Stomach smooth muscle (tissue), 2 donors: ENCODE data around the gene USP50.

ENCODE experiments used
- H3K27ac ChIP-seq: one replicate; pipeline ENCODE4 v1.7.0; 2013; ENCODE audit warnings: mild to moderate bottlenecking, low read length, inconsistent platforms
- H3K27me3 ChIP-seq, 2 donors: one replicate each; pipeline ENCODE4 v1.7.0; 2013; ENCODE audit warnings: low read length in 2 of 2; ENCODE audit not compliant: insufficient read depth in 2 of 2, control insufficient read depth in 1 of 2
- H3K36me3 ChIP-seq, 2 donors: one replicate each; pipeline ENCODE4 v1.7.0; 2013; ENCODE audit warnings: low read length in 2 of 2; ENCODE audit not compliant: control insufficient read depth in 2 of 2, insufficient read depth in 2 of 2
- H3K4me1 ChIP-seq: one replicate; pipeline ENCODE4 v1.7.0; 2013; ENCODE audit warnings: low read length; ENCODE audit not compliant: control insufficient read depth, insufficient read depth
- H3K4me3 ChIP-seq, 2 donors: one replicate each; pipeline ENCODE4 v1.7.0; 2013; ENCODE audit warnings: low read length in 2 of 2
- H3K9ac ChIP-seq, 2 donors: one replicate each; pipeline ENCODE4 v1.7.0; 2013; ENCODE audit warnings: low read length in 2 of 2, mild to moderate bottlenecking in 1 of 2
- H3K9me3 ChIP-seq, 2 donors: one replicate each; pipeline ENCODE4 v1.7.0; 2013; ENCODE audit warnings: low read length in 2 of 2; ENCODE audit not compliant: control insufficient read depth in 2 of 2
- donor health status: healthy.
- donor health status: Pancreatic carcinoma.

Gene USP50

DNA sequence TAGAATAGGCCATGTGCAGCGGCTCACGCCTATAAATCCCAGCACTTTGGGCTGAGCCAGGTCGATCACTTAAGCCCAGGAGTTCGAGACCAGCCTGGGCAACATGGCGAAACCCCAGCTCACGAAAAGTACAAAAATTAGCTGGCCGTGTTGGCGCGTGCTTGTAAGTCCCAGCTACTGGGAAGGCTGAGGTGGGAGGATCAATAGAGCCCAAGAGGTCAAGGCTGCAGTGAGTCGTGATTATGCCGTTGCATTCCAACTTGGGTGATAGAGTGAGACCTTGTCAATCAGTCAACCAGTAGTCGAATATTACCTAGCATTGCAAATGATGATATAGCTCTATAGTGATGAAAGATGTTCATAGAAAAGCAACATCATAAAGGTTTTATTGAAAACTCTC lies 70.3 kb downstream of the USP50 start:
- Histone ChIP-seq H3K9me3 (no peaks in the 10 kb centered on the region), H3K4me1 (no peaks in the 10 kb centered on the region), H3K27me3 (no peaks in the 10 kb centered on the region), H3K36me3 (peaks cover 10 to 14% of the 10 kb centered on the region in 2 donors), H3K4me3 (no peak overlapping the region), H3K9ac (no peak overlapping the region), H3K27ac (no peak overlapping the region)

DNA sequence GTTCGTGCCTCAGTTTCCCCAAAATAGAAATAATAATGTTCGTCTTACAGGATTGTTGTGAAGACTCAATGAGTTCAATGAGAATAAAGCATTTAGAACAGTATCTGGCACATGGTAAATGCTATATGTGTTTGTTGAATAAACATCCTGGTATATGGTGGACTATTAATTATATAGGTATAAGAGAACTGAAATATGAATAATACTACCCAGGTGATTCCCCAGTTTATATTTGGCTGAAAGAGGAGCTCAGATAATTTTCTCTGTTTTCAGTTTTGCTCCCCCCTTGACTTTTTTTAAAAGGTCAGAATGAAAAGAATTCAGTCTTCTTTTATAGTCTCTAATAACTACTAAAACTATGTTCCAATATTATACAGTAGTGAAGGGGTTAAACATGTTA lies 75.4 kb downstream of the USP50 start:
- no peaks in the 10 kb centered on the region for H3K4me1 ChIP-seq
- H3K27ac ChIP-seq, result no peak overlapping the region
- no peaks in the 10 kb centered on the region for H3K9me3 ChIP-seq
- no peaks in the 10 kb centered on the region for H3K27me3 ChIP-seq
- no peak overlapping the region for H3K4me3 ChIP-seq
- H3K9ac ChIP-seq, result no peak overlapping the region
- peaks cover 10 to 15% of the 10 kb centered on the region in 2 donors for H3K36me3 ChIP-seq

DNA sequence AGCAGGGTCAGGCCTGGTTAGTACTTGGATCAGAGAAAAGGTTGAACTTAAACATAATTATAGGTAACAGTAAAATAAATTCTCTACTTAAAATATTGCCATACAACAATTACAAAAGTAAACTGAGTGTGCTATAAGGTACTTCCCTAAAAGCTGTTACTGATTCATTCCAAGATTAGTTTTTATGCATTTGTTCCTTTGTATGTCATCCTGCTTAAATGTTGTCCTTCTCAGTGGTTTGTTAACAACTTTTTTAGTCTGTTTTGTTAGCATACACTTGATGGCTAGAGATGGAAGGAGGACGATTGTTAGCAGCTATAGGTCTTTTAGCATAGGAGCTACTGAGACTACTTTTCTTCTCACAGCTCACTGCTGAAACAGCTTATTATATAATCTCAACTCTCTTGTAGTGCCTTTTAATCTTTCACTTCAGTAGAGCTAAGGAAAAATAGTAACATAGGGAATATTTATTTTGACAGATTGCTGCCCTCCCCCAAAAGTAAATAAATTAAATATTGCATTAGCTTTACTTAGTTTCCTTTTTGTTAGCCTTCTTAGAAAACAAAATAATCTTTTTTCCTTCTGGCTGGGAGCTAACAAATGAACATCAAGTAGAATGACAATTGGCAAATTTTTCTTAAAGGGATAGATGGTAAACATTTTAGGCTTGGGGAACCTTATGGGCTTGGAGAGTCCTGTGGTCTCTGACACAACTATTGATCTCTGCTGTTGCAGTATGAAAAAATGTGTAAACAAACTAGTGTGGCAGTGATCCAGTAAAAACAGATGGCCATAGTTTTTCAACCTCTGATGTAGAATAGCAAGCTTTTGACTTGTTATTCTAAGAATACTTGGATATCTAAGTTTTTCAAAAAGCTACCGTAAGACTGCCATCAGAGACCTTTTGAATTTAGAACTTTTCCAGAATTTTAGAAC lies 82.8 kb downstream of the USP50 start:
- H3K4me1 ChIP-seq, result no peaks in the 10 kb centered on the region
- H3K9ac ChIP-seq, result no peak overlapping the region
- peaks cover 8 to 12% of the 10 kb centered on the region in 2 donors for H3K36me3 ChIP-seq
- no peaks in the 10 kb centered on the region for H3K9me3 ChIP-seq
- no peak overlapping the region for H3K27ac ChIP-seq
- H3K4me3 ChIP-seq, result no peak overlapping the region
- H3K27me3 ChIP-seq, result no peaks in the 10 kb centered on the region

DNA sequence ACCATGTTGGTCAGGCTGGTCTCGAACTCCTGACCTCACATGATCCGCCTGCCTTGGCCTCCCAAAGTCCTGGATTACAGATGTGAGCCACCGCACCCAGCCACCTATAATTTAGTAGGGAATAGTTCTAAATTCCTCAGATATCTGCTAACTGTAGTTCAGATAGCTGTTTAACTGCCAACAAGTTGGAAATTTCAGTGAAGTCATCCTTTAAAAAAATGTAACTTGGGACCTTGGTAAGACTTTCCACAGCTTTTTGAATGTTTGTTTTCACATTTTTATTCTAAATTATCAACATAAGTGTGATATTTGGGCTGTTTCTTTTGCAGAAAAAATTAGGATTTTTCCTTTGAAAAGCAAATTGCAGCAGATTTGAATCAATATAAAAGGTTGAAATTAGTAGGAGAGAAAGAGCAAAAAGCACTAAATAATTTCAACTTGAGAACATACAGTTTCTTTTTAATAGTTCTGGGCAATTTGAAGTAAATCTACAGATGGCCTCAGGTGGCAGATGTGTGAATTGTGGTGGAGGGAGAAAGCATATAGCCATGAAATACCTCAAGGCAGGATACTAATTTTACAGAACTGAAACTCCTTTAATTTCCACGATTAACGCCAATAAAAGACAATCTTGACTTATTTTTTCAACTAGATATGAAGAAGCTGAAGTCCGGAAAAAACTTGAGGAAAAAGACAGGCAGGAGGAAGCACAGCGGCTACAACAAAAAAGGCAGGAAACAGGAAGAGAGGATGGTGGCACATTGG lies 87.9 kb downstream of the USP50 start:
- H3K36me3 ChIP-seq, result peaks cover 12 to 21% of the 10 kb centered on the region in 2 donors
- H3K9me3 ChIP-seq, result no peaks in the 10 kb centered on the region
- no peaks in the 10 kb centered on the region for H3K4me1 ChIP-seq
- no peaks in the 10 kb centered on the region for H3K27me3 ChIP-seq
- H3K4me3 ChIP-seq, result no peak overlapping the region
- no peak overlapping the region for H3K27ac ChIP-seq
- H3K9ac ChIP-seq, result no peak overlapping the region

DNA sequence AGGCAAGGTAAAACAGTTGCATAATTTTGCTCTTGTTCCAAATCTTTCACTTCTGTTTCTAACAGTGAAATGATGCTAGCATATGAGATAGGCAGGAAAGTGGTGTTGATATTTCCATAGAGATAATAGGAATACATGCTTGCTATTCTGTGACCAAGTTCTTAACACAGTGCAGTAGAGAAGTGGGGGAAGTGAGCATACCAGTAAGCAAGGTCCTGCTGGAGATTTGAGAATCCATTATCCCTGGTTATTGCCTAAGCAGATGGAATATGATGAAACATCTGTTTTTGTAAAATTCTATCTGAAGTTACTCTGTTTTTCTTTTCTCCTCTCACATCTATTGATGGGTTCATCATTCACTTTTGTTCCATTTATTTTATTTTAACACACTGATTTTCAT lies 93.5 kb downstream of the USP50 start:
- Histone ChIP-seq H3K9me3 (no peaks in the 10 kb centered on the region), H3K4me1 (no peaks in the 10 kb centered on the region), H3K27me3 (no peaks in the 10 kb centered on the region), H3K4me3 (no peak overlapping the region), H3K9ac (no peak overlapping the region), H3K36me3 (peaks cover 8 to 14% of the 10 kb centered on the region in 2 donors), H3K27ac (no peak overlapping the region)
